ELR (cell line): Measurements from ENCODE around the gene AHNAK2.
A peak's percentile ranks its signal among the peaks of the same experiment; 100 is the strongest.
"Not testable (repeated sequence)": the region's sequence is repeated elsewhere in the genome, so short reads cannot be mapped to it uniquely, and the experiment has no call there.

Experiments used
- DNase-seq: peaks from one replicate; pipeline ENCODE4 v3.0.0-alpha.2; 2015; ENCODE audit warnings: low read depth

Gene AHNAK2

GRCh38 chr14:104953896-104954656, 24.1 kb downstream of the AHNAK2 start:
- DNase-seq: no peak

GRCh38 chr14:104953097-104953496, 25.1 kb downstream of the AHNAK2 start:
- DNase-seq: no peak

GRCh38 chr14:104951863-104952657, 26.1 kb downstream of the AHNAK2 start:
- not testable (repeated sequence) for DNase-seq

- DNase-seq: not testable (repeated sequence)
Observed at GRCh38 chr14:104950701-104951100, 27.5 kb downstream of the AHNAK2 start.

- no peak for DNase-seq
Observed at GRCh38 chr14:104950021-104950420, 28.2 kb downstream of the AHNAK2 start.

- DNase-seq: not testable (repeated sequence)
Observed at GRCh38 chr14:104949406-104949955, 28.7 kb downstream of the AHNAK2 start.

- no peak for DNase-seq
Observed at GRCh38 chr14:104948736-104949031, 29.5 kb downstream of the AHNAK2 start.

- DNase-seq: not testable (repeated sequence)
Observed at GRCh38 chr14:104947881-104948735, 30.1 kb downstream of the AHNAK2 start.

GRCh38 chr14:104947201-104947600, 31.0 kb downstream of the AHNAK2 start:
- DNase-seq: not testable (repeated sequence)

GRCh38 chr14:104945986-104946965, 31.9 kb downstream of the AHNAK2 start:
- DNase-seq: not testable (repeated sequence)

GRCh38 chr14:104945266-104945665, 32.9 kb downstream of the AHNAK2 start:
- DNase-seq: not testable (repeated sequence)

GRCh38 chr14:104944436-104945205, 33.6 kb downstream of the AHNAK2 start:
- DNase-seq: not testable (repeated sequence)

GRCh38 chr14:104944016-104944308, 34.2 kb downstream of the AHNAK2 start:
- DNase-seq: not testable (repeated sequence)

- DNase-seq: not testable (repeated sequence)
Observed at GRCh38 chr14:104943216-104944015, 34.8 kb downstream of the AHNAK2 start.

GRCh38 chr14:104942586-104942985, 35.6 kb downstream of the AHNAK2 start:
- no peak for DNase-seq

- DNase-seq: no peak
Observed at GRCh38 chr14:104941508-104942365, 36.4 kb downstream of the AHNAK2 start.

- DNase-seq: peak; percentile 32
Observed at GRCh38 chr14:104940526-104941150, 37.5 kb downstream of the AHNAK2 start.
